HEK293T (cell line): ENCODE measurements around the gene UBE2R2.

Experiments
- CTCF ChIA-PET: fragments of 350-600 bp; formaldehyde crosslinking; extraction: SDS; loops from one replicate; lab custom pipeline; 2021; ENCODE audit warnings: antibody characterized with exemption, inconsistent platforms; lab: Yijun Ruan, JAX
- POLR2A ChIA-PET: fragments of 350-600 bp; formaldehyde crosslinking; extraction: SDS; loops from one replicate; lab custom pipeline; 2020; ENCODE audit warnings: antibody characterized with exemption, inconsistent platforms; lab: Yijun Ruan, JAX
- DNase-seq: peaks from one replicate; pipeline ENCODE4 v3.0.0; 2012; ENCODE audit warnings: mixed read lengths; ENCODE audit errors: extremely low spot score
- ARNT ChIP-seq: fragments of 450-650 bp; IDR thresholded peaks from 2 replicates; pipeline ENCODE4 v1.6.1; 2017; ENCODE audit warnings: mild to moderate bottlenecking
- BHLHE40 ChIP-seq: fragments of 450-650 bp; IDR thresholded peaks from 2 replicates; pipeline ENCODE4 v1.6.1; 2016; ENCODE audit warnings: mild to moderate bottlenecking, moderate library complexity, borderline replicate concordance
- CTBP1 ChIP-seq: fragments of 450-650 bp; IDR thresholded peaks from 2 replicates; pipeline ENCODE4 v1.6.1; 2016; ENCODE audit warnings: borderline replicate concordance
- ELF4 ChIP-seq: fragments of 450-650 bp; IDR thresholded peaks from 2 replicates; pipeline ENCODE4 v1.6.1; 2017; ENCODE audit warnings: antibody characterized with exemption
- FOXA1 ChIP-seq: fragments of 450-650 bp; IDR thresholded peaks from 2 replicates; pipeline ENCODE4 v1.6.1; 2016; ENCODE audit warnings: mild to moderate bottlenecking
- FOXK2 ChIP-seq: fragments of 450-650 bp; IDR thresholded peaks from 2 replicates; pipeline ENCODE4 v1.6.1; 2016; ENCODE audit warnings: mild to moderate bottlenecking
- FOXM1 ChIP-seq: fragments of 450-650 bp; IDR thresholded peaks from 2 replicates; pipeline ENCODE4 v1.6.1; 2017; ENCODE audit warnings: mild to moderate bottlenecking, borderline replicate concordance
- HDGF ChIP-seq: fragments of 450-650 bp; IDR thresholded peaks from 2 replicates; pipeline ENCODE4 v1.6.1; 2017; ENCODE audit warnings: antibody characterized with exemption, borderline replicate concordance
- L3MBTL2 ChIP-seq: fragments of 450-650 bp; conservative IDR thresholded peaks from 2 replicates; pipeline ENCODE4 v1.6.1; 2016; ENCODE audit warnings: mild to moderate bottlenecking
- LEF1 ChIP-seq: fragments of 450-650 bp; IDR thresholded peaks from 2 replicates; pipeline ENCODE4 v1.6.1; 2017; ENCODE audit warnings: mild to moderate bottlenecking, borderline replicate concordance
- NFRKB ChIP-seq: fragments of 450-650 bp; IDR thresholded peaks from 2 replicates; pipeline ENCODE4 v1.6.1; 2016; ENCODE audit warnings: mild to moderate bottlenecking, moderate library complexity
- SP1 ChIP-seq: fragments of 450-650 bp; IDR thresholded peaks from 2 replicates; pipeline ENCODE4 v1.6.1; 2017
- SUZ12 ChIP-seq: fragments of 450-650 bp; IDR thresholded peaks from 2 replicates; pipeline ENCODE4 v1.6.1; 2016; ENCODE audit warnings: mild to moderate bottlenecking
- TARDBP ChIP-seq: fragments of 450-650 bp; IDR thresholded peaks from 2 replicates; pipeline ENCODE4 v1.6.1; 2016
- ZNF384 ChIP-seq: fragments of 450-650 bp; IDR thresholded peaks from 2 replicates; pipeline ENCODE4 v1.6.1; 2016
- TF ChIP-seq, protein P1 (sequence below): fragments of 450-650 bp; IDR thresholded peaks from 2 replicates; pipeline ENCODE4 v1.6.1; 2016

Gene UBE2R2

DNA sequence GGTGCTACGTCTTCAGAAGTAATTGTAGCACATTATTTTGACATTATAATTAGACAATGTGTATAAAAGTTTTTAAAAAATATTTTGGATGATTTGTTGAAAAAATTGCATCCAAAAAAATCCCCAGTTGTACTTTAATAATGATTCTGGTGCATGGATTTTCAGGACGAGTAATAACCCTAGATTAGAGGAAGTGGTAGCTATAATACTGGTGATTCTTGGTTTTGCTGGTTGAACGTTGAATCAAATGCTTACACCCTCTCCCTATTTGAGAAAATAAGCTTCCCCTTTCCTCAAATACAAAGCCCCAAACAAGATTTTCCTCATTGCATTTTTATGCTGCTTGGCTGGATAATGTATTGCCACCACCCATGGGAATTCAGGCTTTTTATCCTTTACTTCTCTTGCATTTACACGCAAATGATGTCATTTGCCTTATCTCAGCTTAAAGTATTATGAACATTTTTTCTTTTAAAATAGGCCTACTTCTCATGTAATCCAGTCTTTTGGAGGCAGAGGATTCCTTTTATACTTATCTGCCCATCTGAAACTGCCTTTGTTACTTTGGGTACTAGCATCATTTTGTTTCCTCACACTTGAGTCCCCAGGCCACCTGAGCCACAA, 86.3 kb downstream of the UBE2R2 start:
- CTCF ChIA-PET: no interaction called here
- no peak for DNase-seq
- TF ChIP-seq LEF1: no peak
- TF ChIP-seq L3MBTL2: no peak
- no peak for TF ChIP-seq FOXA1
- no peak for TF ChIP-seq ZNF384
- TF ChIP-seq CTBP1: no peak
- no peak for TF ChIP-seq SUZ12
- no peak for TF ChIP-seq FOXK2
- no peak for TF ChIP-seq HDGF
- no peak for TF ChIP-seq SP1
- TF ChIP-seq FOXM1: no peak
- no peak for TF ChIP-seq TARDBP
- no peak for TF ChIP-seq ELF4
- TF ChIP-seq, protein P1, sequence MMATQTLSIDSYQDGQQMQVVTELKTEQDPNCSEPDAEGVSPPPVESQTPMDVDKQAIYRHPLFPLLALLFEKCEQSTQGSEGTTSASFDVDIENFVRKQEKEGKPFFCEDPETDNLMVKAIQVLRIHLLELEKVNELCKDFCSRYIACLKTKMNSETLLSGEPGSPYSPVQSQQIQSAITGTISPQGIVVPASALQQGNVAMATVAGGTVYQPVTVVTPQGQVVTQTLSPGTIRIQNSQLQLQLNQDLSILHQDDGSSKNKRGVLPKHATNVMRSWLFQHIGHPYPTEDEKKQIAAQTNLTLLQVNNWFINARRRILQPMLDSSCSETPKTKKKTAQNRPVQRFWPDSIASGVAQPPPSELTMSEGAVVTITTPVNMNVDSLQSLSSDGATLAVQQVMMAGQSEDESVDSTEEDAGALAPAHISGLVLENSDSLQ: no peak
- TF ChIP-seq ARNT: no peak
- POLR2A ChIA-PET: no interaction called here

DNA sequence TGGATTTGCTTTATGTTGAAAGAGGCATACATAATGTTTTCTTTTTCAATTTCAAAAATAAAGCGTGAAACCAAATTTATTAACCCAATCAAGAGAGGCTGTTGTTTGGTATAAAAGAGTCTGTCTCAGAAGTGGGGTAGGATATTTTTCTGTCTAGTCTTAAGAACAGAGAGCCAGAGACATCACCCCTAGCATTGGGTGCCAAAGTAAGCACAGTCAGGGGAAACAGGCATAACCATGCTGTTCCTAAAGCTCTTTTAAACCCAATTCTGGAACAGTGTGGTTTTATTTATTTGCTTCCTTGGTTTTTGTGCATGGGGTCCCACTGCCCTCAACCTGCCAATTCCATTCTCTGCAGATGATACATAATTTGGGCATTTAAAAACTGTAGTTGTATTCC, 88.2 kb downstream of the UBE2R2 start:
- CTCF ChIA-PET: interaction anchor here (0.9 kb wide), 1 partner anchor 91 kb away, joined by 3 read pairs; no protein-coding TSS in a partner anchor
- DNase-seq: no peak
- POLR2A ChIA-PET: no interaction called here
- TF ChIP-seq ELF4 (no peak), SUZ12 (no peak), SP1 (no peak), ARNT (no peak), FOXA1 (no peak), HDGF (no peak), BHLHE40 (no peak), FOXK2 (no peak), L3MBTL2 (no peak), NFRKB (no peak), CTBP1 (no peak), ZNF384 (no peak), FOXM1 (no peak), TARDBP (no peak), LEF1 (no peak)
- TF ChIP-seq, protein P1: no peak

DNA sequence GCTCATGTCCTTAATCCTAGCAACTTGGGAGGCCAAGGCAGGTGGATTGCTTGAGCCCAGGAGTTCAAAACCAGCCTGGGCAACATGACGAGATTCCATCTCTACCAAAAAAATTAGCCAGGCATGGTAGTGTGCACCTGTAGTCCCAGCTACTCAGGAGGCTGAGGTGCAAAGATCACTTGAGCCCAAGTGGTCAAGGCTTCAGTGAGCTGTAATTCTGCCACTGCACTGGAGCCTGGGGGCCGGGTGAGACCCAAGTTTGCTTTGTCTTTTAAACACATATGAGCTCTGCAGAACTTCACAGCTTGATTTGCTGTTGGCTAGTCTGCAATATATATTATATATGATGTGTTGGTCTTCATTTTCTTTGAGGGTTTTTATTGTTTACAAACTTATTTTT, 89.8 kb downstream of the UBE2R2 start:
- DNase-seq: no peak
- TF ChIP-seq NFRKB (no peak), BHLHE40 (no peak), TARDBP (no peak), FOXM1 (no peak), LEF1 (no peak), L3MBTL2 (no peak), HDGF (no peak), SUZ12 (no peak), SP1 (no peak)
- CTCF ChIA-PET: no interaction called here
- POLR2A ChIA-PET: no interaction called here

DNA sequence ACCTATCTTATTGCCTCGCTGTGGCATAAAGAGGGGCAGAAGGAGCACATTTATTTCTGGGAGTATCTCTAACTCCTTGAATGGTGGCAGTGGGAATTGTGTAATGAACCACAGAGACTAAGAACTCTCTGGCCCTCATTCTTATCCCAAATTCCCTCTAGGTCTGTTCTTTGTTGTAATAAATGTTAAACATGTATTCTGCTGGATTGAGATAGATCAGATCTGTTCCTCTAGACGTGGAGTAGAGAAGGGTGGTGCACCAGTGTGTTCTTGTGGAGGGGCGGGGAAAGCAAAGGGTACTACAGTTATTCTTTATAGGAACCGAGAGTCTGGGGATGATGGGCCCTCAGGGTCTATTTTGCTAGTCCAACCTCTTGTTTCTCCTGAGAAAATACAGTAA, 90.4 kb downstream of the UBE2R2 start:
- DNase-seq: no peak
- CTCF ChIA-PET: no interaction called here
- POLR2A ChIA-PET: no interaction called here
- no peak for TF ChIP-seq BHLHE40
- TF ChIP-seq L3MBTL2: no peak
- TF ChIP-seq FOXA1: no peak
- TF ChIP-seq NFRKB: no peak
- TF ChIP-seq SUZ12: no peak
- no peak for TF ChIP-seq FOXM1
- TF ChIP-seq ELF4: no peak
- TF ChIP-seq LEF1: no peak
- TF ChIP-seq TARDBP: no peak
- TF ChIP-seq, protein P1: no peak
- no peak for TF ChIP-seq FOXK2
- no peak for TF ChIP-seq ZNF384
- no peak for TF ChIP-seq ARNT
- TF ChIP-seq SP1: no peak
- no peak for TF ChIP-seq HDGF

DNA sequence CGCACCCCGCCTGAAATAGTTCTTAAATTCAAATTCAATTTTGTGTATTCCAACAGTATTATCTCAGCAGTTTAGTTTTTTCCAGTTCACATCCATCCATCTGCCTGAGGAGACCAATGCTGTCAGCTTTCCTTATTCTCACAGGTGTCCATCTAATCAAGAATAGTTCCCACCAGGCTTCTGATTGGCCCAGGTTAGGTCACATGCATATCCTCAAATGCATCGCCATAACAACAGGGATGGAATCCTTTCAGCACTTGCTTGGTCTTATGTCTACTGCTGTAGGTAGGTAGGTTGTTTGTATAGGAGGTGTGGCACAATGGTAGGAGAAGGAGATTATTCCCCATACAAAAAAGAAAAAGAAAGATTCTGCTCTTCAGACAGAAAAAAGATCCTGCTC, 91.2 kb downstream of the UBE2R2 start:
- TF ChIP-seq HDGF: no peak
- TF ChIP-seq L3MBTL2: no peak
- no peak for TF ChIP-seq NFRKB
- TF ChIP-seq, protein P1: no peak
- no peak for TF ChIP-seq CTBP1
- no peak for TF ChIP-seq SUZ12
- no peak for TF ChIP-seq ARNT
- TF ChIP-seq FOXK2: no peak
- no peak for TF ChIP-seq SP1
- TF ChIP-seq BHLHE40: no peak
- no peak for TF ChIP-seq FOXM1
- TF ChIP-seq LEF1: no peak
- no peak for TF ChIP-seq FOXA1
- TF ChIP-seq TARDBP: no peak
- TF ChIP-seq ELF4: no peak
- TF ChIP-seq ZNF384: no peak
- ChIA-PET POLR2A (no interaction called here), CTCF (no interaction called here)
- no peak for DNase-seq

DNA sequence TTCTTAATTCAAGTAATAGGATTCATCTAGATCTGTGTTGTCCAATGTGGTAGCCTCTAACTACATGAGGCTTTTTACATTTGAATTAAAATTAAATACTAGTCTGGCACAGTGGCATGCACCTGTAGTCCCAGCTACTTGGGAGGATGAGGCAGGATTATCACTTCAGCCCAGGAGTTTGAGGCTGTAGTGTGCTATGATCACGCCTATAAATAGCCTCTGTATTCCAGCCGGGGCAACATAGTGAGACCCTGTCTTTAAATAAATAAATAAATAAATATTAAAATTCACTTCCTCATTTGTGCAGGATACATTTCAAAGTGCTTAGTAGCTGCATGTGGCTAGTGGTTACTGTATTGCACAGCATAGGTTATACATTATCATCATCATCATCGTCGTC, 91.8 kb downstream of the UBE2R2 start:
- TF ChIP-seq BHLHE40: no peak
- TF ChIP-seq FOXM1: no peak
- TF ChIP-seq FOXK2: no peak
- no peak for DNase-seq
- CTCF ChIA-PET: no interaction called here
- POLR2A ChIA-PET: no interaction called here
